GM18907 (cell line): ENCODE data around the gene BICRAL.

Source experiments
- ATAC-seq: cut with Tn5 transposase; IDR thresholded peaks from one replicate; pipeline ENCODE4 v1.9.1; 2021; ENCODE audit warnings: mild to moderate bottlenecking, moderate library complexity; ENCODE audit not compliant: unreplicated experiment

The BICRAL gene

GRCh38 chr6:42762426-42762859, 19.4 kb upstream of the BICRAL start:
- ATAC-seq = no peak

GRCh38 chr6:42762950-42763349, 18.9 kb upstream of the BICRAL start:
- no peak for ATAC-seq

GRCh38 chr6:42764911-42765648, 16.8 kb upstream of the BICRAL start:
- ATAC-seq = no peak

GRCh38 chr6:42766163-42766670, 15.6 kb upstream of the BICRAL start:
- ATAC-seq = no peak

GRCh38 chr6:42769051-42769450, 12.8 kb upstream of the BICRAL start:
- ATAC-seq = no peak

GRCh38 chr6:42769836-42770235, 12.0 kb upstream of the BICRAL start:
- ATAC-seq = no peak

- ATAC-seq = peak; percentile 30
These were observed 10.1 kb upstream of the BICRAL start for GRCh38 chr6:42771741-42772100.

- no peak for ATAC-seq
These were observed 7.7 kb upstream of the BICRAL start for GRCh38 chr6:42774201-42774600.

- ATAC-seq = peak; percentile 36
These were observed 6.9 kb upstream of the BICRAL start for GRCh38 chr6:42774821-42775487.

- no peak for ATAC-seq
These were observed 4.6 kb upstream of the BICRAL start for GRCh38 chr6:42777126-42777822.

GRCh38 chr6:42778122-42778521, 3.7 kb upstream of the BICRAL start:
- ATAC-seq = no peak

GRCh38 chr6:42779521-42779920, 2.3 kb upstream of the BICRAL start:
- ATAC-seq = no peak

- no peak for ATAC-seq
These were observed 381 bp upstream of the BICRAL start for GRCh38 chr6:42781546-42781795.

GRCh38 chr6:42782689-42783176, 881 bp downstream of the BICRAL start:
- peak; percentile 5 for ATAC-seq

- peak; percentile 47 for ATAC-seq
These were observed 1.5 kb downstream of the BICRAL start for GRCh38 chr6:42783177-42783875.

- ATAC-seq = no peak
These were observed 2.2 kb downstream of the BICRAL start for GRCh38 chr6:42783876-42784642.

- ATAC-seq = no peak
These were observed 3.1 kb downstream of the BICRAL start for GRCh38 chr6:42784717-42785498.

GRCh38 chr6:42786525-42786985, 4.7 kb downstream of the BICRAL start:
- no peak for ATAC-seq

GRCh38 chr6:42787063-42787472, 5.2 kb downstream of the BICRAL start:
- ATAC-seq = no peak

- no peak for ATAC-seq
These were observed 6.8 kb downstream of the BICRAL start for GRCh38 chr6:42788671-42789070.
